Body of pancreas (tissue), 4 donors: Measurements from ENCODE around the gene PACRG. TPM values are rescaled to one million over a fixed set of nuclear protein-coding genes. Genes with fewer than 3 reads are reported as not detected.

Experiments
- ATAC-seq: fragments of 150-250 bp; one replicate; pipeline ENCODE4 v1.9.1; 2016
- DNase-seq, 4 donors: peaks; one replicate each; pipeline ENCODE4 v3.0.0-alpha.2; 2019
- H3K27ac ChIP-seq, 4 donors: fragments of 200-600 bp; sonication (generic); 1 replicate in 3 of 4; 2 replicates in 1 of 4; pipeline versions ENCODE4 v1.5.1 to v1.6.1; 2016 to 2019; ENCODE audit warnings: mild to moderate bottlenecking in 1 of 4, mixed read lengths in 1 of 4, moderate library complexity in 1 of 4
- H3K27me3 ChIP-seq, 2 donors: fragments of 200-600 bp; sonication (generic); one replicate each; pipeline ENCODE4 v1.6.0; 2016; ENCODE audit warnings: mild to moderate bottlenecking in 1 of 2
- H3K36me3 ChIP-seq, 2 donors: fragments of 200-600 bp; sonication (generic); replicated peaks in 1 of 2; 2 replicates each; pipeline ENCODE4 v1.5.1; 2016; ENCODE audit warnings: low read depth in 2 of 2; ENCODE audit not compliant: insufficient read depth in 1 of 2
- H3K4me1 ChIP-seq: fragments of 200-600 bp; sonication (generic); one replicate; pipeline ENCODE4 v1.6.0; 2016
- H3K4me3 ChIP-seq, 2 donors: fragments of 200-600 bp; sonication (generic); 1 replicate in 1 of 2; 2 replicates in 1 of 2; pipeline ENCODE4 v1.5.1; 2016 to 2019
- H3K9me3 ChIP-seq, 3 donors: fragments of 200-600 bp; sonication (generic); 1 replicate in 2 of 3; 2 replicates in 1 of 3; pipeline ENCODE4 v1.5.1; 2016
- POLR2A ChIP-seq, 3 donors: fragments of 450-650 bp; IDR thresholded peaks; one replicate each; pipeline ENCODE4 v1.6.1; 2016; ENCODE audit warnings: antibody characterized with exemption in 3 of 3, mild to moderate bottlenecking in 2 of 3
- WGBS, 2 donors: methylation state at CpG; one replicate each; pipeline ENCODE4 v1.1.5; 2017; 5-methylcytosine and 5-hydroxymethylcytosine counted together
- intact Hi-C: fragments of 100-400 bp; cut with DNase I; formaldehyde crosslinking; loops from one replicate; pipeline ENCODE4 v1.15.1; 2023
- total RNA-seq, 2 donors: library from RNA; depleted of rRNA; stranded (reverse); fragments of >200 nt; gene quantifications; one replicate each; pipeline ENCODE4 v1.1.0, GENCODE V29; 2016
- TF ChIP-seq, protein P1 (sequence below), 7 experiments: fragments of 450-650 bp in 4 of 7; fragments of 200-600 bp in 3 of 7; sonication (generic) in 3 of 7; IDR thresholded peaks; one replicate each; pipeline ENCODE4 v1.5.1; 2016 to 2019; ENCODE audit warnings: antibody characterized with exemption in 7 of 7

Gene PACRG
- total RNA-seq, 2 donors from 2014 or later = 7.8 to 10.9 TPM

DNA sequence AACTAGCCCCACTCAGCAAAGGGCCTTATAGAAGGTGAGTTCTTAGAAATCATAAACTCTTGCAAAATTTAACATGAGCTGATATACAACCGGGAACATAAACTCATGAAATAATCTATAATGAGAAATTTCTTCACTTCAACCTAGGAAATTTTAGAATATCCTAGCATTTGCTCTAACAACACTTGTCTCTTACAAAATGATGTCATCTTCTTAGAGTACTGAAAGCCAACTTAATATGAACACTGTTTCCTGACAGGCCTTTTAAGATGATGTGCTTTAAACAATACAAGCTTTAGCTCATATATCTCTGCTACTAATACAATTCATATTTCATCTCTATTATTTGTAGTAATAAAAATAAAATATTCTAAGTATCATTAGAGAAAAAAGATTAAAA is 932 bp downstream of the PACRG start:
- intact Hi-C loops = no loop called here
- DNase-seq = no peak
- no peak overlapping the region for H3K4me3 ChIP-seq

DNA sequence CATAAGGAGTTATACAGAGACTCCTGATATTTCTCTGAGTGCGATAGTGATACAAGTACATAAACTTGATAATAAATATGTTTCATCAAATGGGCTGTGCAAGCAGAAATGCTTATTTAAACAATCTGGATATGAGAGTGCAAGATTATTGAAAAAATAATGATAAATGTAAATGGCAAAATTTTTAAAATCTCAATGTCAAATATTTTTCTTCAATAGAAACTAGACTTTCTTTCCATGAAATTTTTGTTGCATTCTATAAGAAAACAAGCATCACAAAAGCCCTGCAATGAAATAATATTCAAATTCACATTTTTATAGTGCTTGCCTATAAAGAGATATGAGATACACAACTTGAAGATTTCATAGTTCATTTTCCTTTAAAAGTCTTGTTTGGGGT is 2.7 kb downstream of the PACRG start:
- Histone ChIP-seq H3K4me1 (peaks cover 22% of the 10 kb centered on the region), H3K27me3 (no peaks in the 10 kb centered on the region), H3K4me3 (no peak overlapping the region), H3K9me3 (no peaks in the 10 kb centered on the region), H3K27ac (no peak overlapping the region), H3K36me3 (no peaks in the 10 kb centered on the region)
- DNase-seq = no peak
- ATAC-seq = no peak
- TF ChIP-seq, protein P1, sequence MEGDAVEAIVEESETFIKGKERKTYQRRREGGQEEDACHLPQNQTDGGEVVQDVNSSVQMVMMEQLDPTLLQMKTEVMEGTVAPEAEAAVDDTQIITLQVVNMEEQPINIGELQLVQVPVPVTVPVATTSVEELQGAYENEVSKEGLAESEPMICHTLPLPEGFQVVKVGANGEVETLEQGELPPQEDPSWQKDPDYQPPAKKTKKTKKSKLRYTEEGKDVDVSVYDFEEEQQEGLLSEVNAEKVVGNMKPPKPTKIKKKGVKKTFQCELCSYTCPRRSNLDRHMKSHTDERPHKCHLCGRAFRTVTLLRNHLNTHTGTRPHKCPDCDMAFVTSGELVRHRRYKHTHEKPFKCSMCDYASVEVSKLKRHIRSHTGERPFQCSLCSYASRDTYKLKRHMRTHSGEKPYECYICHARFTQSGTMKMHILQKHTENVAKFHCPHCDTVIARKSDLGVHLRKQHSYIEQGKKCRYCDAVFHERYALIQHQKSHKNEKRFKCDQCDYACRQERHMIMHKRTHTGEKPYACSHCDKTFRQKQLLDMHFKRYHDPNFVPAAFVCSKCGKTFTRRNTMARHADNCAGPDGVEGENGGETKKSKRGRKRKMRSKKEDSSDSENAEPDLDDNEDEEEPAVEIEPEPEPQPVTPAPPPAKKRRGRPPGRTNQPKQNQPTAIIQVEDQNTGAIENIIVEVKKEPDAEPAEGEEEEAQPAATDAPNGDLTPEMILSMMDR (IDR thresholded peaks at IDR 0.05) = no peak
- no peak for TF ChIP-seq POLR2A (IDR thresholded peaks at IDR 0.05)
- intact Hi-C loops = no loop called here
- 90 to 100% methylated on average over 1 of the region's 1 CpG for WGBS, 2 donors

More for the DNA sequence above, 932 bp downstream of the PACRG start:
- Histone ChIP-seq H3K27ac (peak overlapping the region in 2 of 4 donors; percentile 95 to 96), H3K27me3 (no peaks in the 10 kb centered on the region), H3K9me3 (no peaks in the 10 kb centered on the region), H3K36me3 (no peaks in the 10 kb centered on the region), H3K4me1 (peaks cover 35% of the 10 kb centered on the region)
- 74 to 86% methylated on average over 1 of the region's 1 CpG for WGBS, 2 donors
- ATAC-seq = no peak
- TF ChIP-seq, protein P1 (IDR thresholded peaks at IDR 0.05) = no peak
- no peak for TF ChIP-seq POLR2A (IDR thresholded peaks at IDR 0.05)

DNA sequence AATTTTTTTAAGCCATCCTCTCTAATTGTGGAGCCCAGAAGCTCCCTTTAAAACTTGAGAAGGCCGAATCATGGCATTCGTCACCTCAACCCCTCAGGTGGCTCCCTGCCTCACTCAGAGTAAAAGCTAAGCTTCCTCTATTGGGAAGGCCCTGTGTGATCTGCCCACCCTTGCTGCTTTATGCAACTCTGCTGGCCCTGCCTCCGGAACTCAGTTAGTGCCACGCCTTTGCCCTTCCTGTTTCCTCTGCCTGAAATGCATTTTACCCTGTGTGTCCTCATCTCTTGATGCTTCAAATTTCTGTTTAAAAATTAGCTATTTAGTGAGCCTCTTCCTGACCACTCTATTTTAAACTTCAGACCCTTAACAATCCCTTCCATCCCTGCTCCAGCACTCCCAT is 5.7 kb downstream of the PACRG start:
- DNase-seq = no peak
- intact Hi-C loops = no loop called here
- Histone ChIP-seq H3K4me3 (no peak overlapping the region), H3K36me3 (no peaks in the 10 kb centered on the region), H3K4me1 (peaks cover 2% of the 10 kb centered on the region), H3K27me3 (no peaks in the 10 kb centered on the region), H3K27ac (no peak overlapping the region), H3K9me3 (no peaks in the 10 kb centered on the region)
- WGBS, 2 donors = 72 to 86% methylated on average over 4 of the region's 4 CpGs
- no peak for TF ChIP-seq POLR2A (IDR thresholded peaks at IDR 0.05)
- TF ChIP-seq, protein P1 (IDR thresholded peaks at IDR 0.05) = no peak
- ATAC-seq = peak; percentile 15

DNA sequence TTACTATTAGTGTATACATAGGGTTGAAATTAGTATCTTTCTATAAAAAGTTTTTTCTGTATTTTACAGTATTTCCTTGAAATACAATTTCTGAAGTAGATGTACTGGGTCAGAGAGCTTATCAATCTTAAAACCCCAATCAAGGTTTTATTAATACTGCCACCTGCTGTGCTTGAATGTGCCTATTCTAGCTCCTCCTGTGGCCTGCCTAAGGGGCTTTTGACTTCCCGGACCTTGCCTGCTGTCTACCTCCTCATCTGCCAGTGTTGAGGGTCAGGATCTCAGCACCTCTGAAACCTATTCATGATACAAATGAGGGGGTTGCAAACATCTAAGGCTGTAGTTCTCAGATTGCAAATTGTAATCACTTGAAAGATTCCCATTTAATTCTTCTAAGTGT is 9.2 kb downstream of the PACRG start:
- ATAC-seq (no peak), DNase-seq (peak in 2 of 4 donors; percentile 9 to 14)
- H3K9me3 ChIP-seq = no peaks in the 10 kb centered on the region
- no peaks in the 10 kb centered on the region for H3K4me1 ChIP-seq
- H3K4me3 ChIP-seq = no peak overlapping the region
- WGBS, 2 donors = 12 to 17% methylated on average over 1 of the region's 1 CpG
- no peaks in the 10 kb centered on the region for H3K36me3 ChIP-seq
- no peak overlapping the region for H3K27ac ChIP-seq
- no peak for TF ChIP-seq POLR2A (IDR thresholded peaks at IDR 0.05)
- TF ChIP-seq, protein P1 (IDR thresholded peaks at IDR 0.05) = peak in 5 of 7 experiments; percentile 17 to 48 (median 38)
- no peaks in the 10 kb centered on the region for H3K27me3 ChIP-seq
- intact Hi-C loops = no loop called here

DNA sequence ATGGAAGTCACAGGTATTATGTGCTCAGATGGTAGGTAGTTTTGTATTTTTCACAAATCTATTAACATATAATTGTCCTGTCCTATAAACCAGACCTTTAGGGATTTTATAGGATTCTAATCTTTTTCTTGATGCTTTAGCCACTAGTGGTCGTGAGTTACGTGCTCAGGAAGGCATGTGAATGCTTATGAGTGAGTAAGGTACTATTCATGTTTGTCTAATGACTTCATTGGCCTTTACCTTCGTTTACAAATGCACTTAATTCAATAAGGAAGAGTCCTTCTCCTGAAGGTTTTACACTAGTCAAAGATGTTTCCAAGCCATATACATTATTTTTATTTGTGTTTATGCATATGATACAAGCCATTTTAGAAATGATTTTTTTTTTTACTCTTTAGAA is 23.0 kb downstream of the PACRG start:
- H3K9me3 ChIP-seq = no peaks in the 10 kb centered on the region
- H3K4me1 ChIP-seq = no peaks in the 10 kb centered on the region
- no peak for TF ChIP-seq POLR2A (IDR thresholded peaks at IDR 0.05)
- TF ChIP-seq, protein P1 (IDR thresholded peaks at IDR 0.05) = no peak
- no peak overlapping the region for H3K4me3 ChIP-seq
- intact Hi-C loops = no loop called here
- H3K36me3 ChIP-seq = no peaks in the 10 kb centered on the region
- H3K27ac ChIP-seq = no peak overlapping the region
- 51 to 53% methylated on average over 3 of the region's 3 CpGs for WGBS, 2 donors
- no peaks in the 10 kb centered on the region for H3K27me3 ChIP-seq
- DNase-seq (no peak), ATAC-seq (no peak)
